Kidney capillary endothelial cell (primary cell): Measurements from ENCODE around the gene SHOX.
"Not testable (repeated sequence)": the region's sequence is repeated elsewhere in the genome, so short reads cannot be mapped to it uniquely, and the experiment has no call there.

Experiments used
- DNase-seq: peaks from one replicate; pipeline ENCODE4 v3.0.0-alpha.2; 2018; ENCODE audit warnings: low spot score

SHOX gene

DNA sequence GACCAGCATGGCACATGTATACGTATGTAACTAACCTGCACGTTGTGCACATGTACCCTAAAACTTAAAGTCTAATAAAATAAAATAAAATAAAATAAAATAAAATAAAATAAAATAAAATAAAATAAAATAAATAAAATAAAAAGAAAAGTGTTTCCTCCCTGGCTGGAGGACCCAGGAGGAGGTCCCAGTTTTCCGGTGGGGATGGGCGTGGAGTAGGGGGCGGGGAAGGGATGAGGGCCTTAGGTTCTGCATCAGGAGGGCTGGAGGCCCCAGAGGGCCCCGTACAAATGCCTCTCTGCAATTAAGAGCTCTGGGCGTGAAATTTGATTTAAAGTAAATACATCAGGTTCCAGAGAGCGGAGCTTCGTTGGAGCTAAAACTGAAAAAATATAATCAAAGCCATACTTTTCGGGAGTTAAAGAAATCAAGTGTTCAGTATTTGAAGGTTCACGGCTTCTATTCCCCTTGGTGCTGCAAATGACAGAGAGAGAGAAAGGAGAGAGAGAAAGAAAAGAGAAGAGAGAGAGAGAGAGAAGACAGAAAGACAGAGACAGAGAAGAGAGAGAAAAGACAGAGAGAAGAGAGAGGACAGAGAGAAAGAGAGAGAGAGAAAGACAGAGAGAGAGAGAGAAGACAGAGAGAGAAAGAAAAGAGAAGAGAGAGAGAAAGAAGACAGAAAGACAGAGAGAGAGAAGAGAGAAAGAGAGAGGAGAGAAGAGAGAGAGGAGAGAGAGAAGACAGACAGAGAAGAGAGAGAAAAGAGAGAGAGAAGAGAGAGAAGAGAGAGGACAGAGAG lies 8.7 kb upstream of the SHOX start:
- DNase-seq: no peak

DNA sequence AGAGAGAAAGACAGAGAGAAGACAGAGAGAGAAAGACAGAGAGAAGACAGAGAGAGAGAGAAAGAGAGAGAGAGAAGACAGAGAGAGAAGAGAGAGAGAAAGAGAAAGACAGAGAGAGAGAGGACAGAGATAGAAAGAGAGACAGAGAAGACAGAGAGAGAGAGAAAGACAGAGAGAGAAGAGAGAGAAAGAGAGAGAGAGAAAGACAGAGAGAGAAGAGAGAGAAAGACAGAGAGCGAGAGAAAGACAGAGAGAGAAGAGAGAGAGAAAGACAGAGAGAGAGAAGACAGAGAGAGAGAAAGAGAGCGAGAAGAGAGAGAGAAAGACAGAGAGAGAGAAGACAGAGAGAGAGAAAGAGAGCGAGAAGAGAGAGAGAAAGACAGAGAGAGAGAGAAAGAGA lies 7.8 kb upstream of the SHOX start:
- DNase-seq: not testable (repeated sequence)

DNA sequence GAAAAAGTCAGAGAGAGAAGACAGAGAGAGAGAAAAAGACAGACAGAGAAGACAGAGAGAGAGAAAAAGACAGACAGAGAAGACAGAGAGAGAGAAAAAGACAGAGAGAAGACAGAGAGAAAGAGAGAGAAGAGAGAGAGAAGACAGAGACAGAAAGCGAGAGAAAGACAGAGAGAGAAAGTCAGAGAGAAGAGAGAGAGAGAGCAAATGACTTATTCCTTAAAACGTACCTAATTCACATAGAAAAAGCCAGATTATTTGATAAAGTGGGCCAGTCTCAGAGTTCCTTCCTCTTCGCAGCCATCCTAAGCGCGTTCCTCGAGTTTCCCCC lies 7.4 kb upstream of the SHOX start:
- no peak for DNase-seq

DNA sequence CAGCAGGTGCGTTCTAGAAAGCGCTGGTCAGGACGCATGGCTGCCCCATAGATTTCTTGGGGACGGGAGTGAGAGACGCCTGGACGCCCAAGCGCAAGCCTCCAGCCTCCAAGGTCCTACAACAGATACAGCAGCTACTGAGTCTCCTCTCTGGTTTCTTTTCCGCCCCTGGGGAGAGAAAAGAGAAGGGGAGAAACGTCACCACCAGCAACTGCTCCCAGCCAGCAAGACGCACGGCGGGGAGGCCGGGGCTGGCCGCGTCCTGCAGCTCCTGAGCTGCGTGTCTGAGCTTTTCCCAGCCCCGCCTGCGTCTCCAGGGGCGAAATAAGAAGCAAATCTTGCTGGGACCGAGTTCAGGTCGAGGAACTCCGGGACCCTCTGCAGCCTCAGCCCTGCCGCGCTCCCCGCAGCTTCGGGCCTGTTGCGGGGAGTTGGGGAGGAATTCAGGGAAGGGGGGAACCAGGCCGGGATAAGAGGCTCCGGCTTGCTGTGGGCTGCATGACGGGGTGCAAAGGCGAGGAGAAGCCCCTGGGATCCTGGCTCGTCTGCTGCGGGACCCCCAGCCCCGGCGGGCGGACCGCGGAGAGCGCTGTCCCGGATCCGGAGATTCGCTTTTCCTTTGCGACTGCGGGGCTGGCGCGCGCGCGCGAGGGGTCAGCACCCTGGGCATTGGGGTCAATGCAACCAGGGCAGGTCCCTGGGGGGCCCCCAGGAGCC lies 6.8 kb upstream of the SHOX start:
- DNase-seq: no peak

DNA sequence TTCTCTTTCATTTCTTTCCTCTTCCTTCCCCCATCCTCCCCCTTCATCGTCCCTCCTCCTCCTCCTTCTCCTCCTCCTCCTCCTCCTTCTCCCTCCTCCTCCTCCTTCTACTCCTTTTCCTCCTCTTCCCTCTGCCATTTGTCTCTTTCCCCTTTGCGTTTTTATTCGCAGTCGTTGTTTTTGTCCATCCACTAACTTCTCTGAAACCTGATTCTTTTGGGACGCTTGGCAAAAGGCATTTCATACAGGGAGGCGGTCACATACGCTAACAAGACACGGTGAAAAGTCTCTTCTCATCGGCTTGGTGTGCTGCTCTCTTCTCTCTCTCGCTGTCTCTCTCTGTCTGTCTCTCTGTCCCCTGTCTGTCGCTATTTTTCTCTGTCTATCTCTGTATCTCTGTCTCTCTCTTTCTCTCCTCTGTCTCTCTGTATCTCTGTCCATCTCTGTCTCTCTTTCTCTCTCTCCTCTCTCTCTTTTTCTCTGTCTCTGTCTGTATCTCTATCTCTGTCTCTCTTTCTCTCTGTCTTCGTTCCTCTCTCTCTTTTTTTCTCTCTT lies 5.4 kb upstream of the SHOX start:
- DNase-seq: no peak

DNA sequence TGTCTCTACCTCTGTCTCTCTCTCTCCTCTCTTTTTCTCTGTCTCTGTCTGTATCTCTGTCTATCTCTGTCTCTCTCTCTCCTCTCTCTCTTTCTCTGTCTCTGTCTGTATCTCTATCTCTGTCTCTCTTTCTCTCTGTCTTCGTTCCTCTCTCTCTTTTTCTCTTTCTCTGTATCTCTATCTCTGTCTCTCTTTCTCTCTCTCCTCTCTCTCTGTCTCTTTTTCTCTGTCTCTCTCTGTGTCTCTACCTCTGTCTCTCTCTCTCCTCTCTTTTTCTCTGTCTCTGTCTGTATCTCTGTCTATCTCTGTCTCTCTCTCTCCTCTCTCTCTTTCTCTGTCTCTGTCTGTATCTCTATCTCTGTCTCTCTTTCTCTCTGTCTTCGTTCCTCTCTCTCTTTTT lies 4.5 kb upstream of the SHOX start:
- not testable (repeated sequence) for DNase-seq

DNA sequence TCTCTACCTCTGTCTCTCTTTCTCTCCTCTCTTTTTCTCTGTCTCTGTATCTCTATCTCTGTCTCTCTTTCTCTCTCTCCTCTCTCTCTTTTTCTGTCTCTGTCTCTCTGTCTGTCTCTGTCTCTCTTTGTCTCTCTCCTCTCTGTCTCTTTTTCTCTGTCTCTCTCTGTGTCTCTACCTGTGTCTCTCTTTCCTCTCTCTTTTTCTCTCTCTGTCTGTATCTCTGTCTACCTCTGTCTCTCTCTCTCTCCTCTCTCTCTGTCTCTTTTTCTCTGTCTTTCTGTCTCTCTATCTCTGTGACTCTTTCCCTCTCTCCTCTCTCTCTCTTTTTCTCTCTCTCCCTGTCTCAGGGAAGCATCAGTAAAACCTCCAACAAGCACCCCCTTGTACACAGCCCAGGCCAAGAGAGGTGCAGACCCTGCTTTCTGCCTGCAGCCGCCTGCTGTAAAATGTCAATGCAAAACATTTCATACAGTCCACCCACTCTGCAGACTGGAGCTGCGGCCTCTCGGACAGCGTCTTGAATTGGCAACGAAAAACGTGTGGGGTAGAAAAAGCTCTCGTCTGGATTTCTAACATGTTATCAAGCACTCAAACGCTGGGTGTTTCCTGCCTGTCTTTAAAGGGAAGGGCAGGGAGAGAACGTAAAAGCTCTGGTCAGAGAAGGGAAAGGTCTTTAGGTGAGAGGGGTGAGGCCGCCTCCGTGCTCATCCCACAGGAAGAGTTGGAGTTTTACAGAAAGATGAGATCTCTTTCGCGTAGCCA lies 3.7 kb upstream of the SHOX start:
- no peak for DNase-seq

DNA sequence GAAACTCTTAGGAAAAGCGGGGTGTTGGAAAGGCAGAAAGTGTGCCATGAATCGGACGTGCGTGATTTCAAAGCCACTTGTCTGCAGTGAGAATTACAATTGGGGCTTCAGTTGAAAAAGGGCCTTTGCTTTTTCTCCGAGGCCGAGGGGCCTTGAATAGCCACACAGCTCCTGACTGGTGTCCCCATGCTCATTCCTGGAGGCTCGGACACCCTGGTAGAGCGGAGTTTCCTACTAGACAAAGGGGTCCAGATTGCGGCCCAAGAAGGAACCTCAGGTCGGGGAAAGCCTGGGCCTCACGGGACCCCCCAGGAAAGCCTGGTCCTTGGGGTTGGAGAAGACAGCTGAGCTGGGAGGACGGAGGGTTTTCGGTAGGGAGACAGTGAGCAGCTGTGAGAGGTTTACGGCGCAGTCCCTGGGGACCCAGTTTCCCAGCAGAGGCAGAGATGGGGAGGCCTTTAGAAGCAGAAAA lies 3.0 kb upstream of the SHOX start:
- DNase-seq: no peak

DNA sequence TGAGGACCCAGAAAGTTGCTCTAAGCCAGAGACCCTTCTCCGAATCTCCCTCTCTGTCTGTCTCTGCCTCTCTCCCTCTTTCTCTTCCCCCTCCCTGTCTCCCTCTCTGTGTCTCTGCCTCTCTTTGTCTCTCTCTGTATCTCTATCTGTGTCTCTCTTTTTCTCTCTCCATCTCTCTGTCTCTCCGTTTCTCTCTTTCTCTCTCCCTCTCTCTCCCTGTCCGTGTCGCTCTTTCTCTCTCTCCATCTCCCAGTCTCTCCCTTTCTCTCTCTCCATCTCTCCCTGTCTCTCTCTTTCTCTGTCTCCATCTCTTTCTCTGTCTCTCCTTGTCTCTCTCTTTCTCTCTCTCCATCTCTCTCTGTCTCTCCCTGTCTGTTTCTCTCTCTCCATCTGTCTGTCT lies 2.6 kb upstream of the SHOX start:
- no peak for DNase-seq

DNA sequence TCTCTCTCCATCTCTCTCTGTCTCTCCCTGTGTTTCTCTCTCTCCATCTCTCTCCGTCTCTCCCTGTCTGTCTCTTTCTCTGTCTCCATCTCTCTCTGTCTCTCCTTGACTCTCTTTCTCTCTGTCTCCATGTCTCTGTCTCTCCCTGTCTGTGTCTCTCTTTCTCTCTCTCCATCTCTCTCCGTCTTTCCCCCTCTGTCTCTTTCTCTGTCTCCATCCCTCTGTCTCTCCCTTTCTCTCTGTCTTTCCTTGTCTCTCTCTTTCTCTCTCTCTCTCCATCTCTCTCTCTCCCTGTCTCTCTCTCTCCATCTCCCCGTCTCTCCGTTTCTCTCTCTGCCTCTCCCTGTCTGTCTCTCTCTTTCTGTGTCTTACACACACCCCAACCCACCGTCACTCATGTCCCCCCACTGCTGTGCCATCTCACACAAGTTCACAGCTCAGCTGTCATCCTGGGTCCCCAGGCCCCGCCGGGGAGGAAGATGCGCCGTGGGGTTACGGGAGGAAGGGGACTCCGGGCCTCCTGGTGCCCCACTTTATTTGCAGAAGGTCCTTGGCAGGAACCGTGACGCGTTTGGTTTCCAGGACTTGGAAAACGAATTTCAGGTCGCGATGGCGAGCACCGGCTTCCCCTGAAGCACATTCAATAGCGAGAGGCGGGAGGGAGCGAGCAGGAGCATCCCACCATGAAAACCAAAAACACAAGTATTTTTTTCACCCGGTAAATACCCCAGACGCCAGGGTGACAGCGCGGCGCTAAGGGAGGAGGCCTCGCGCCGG lies 1.2 kb upstream of the SHOX start:
- no peak for DNase-seq

DNA sequence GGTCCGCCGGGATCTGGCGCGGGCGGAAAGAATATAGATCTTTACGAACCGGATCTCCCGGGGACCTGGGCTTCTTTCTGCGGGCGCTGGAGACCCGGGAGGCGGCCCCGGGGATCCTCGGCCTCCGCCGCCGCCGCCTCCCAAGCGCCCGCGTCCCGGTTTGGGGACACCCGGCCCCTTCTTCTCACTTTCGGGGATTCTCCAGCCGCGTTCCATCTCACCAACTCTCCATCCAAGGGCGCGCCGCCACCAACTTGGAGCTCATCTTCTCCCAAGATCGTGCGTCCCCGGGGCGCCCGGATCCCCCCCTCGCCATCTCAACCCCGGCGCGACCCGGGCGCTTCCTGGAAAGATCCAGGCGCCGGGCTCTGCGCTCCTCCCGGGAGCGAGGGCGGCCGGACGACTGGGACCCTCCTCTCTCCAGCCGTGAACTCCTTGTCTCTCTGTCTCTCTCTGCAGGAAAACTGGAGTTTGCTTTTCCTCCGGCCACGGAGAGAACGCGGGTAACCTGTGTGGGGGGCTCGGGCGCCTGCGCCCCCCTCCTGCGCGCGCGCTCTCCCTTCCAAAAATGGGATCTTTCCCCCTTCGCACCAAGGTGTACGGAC lies 482 bp upstream of the SHOX start:
- DNase-seq: no peak

DNA sequence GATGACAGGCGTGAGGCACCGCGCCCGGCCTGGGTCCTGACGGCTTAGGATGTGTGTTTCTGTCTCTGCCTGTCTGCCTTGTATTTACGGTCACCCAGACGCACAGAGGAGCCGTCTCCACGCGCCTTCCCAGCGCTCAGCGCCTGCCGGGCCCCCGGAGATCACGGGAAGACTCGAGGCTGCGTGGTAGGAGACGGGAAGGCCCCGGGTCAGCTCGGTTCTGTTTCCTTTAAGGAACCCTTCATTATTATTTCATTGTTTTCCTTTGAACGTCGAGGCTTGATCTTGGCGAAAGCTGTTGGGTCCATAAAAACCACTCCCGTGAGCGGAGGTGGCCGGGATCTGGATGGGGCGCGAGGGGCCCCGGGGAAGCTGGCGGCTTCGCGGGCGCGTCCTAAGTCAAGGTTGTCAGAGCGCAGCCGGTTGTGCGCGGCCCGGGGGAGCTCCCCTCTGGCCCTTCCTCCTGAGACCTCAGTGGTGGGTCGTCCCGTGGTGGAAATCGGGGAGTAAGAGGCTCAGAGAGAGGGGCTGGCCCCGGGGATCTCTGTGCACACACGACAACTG lies 1.3 kb downstream of the SHOX start:
- no peak for DNase-seq

DNA sequence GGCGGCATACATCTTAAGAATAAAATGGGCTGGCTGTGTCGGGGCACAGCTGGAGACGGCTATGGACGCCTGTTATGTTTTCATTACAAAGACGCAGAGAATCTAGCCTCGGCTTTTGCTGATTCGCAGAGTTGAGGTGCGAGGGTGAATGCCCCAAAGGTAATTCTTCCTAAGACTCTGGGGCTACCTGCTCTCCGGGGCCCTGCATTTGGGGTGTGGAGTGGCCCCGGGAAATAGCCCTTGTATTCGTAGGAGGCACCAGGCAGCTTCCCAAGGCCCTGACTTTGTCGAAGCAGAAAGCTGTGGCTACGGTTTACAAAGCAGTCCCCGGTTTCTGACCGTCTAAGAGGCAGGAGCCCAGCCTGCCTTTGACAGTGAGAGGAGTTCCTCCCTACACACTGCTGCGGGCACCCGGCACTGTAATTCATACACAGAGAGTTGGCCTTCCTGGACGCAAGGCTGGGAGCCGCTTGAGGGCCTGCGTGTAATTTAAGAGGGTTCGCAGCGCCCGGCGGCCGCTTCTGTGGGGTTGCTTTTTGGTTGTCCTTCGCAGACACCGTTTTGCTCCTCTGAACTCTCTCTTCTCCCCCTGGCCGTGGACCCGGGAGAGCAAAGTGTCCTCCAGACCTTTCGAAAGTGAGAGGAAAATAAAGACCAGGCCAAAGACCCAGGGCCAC lies 1.9 kb downstream of the SHOX start:
- no peak for DNase-seq

DNA sequence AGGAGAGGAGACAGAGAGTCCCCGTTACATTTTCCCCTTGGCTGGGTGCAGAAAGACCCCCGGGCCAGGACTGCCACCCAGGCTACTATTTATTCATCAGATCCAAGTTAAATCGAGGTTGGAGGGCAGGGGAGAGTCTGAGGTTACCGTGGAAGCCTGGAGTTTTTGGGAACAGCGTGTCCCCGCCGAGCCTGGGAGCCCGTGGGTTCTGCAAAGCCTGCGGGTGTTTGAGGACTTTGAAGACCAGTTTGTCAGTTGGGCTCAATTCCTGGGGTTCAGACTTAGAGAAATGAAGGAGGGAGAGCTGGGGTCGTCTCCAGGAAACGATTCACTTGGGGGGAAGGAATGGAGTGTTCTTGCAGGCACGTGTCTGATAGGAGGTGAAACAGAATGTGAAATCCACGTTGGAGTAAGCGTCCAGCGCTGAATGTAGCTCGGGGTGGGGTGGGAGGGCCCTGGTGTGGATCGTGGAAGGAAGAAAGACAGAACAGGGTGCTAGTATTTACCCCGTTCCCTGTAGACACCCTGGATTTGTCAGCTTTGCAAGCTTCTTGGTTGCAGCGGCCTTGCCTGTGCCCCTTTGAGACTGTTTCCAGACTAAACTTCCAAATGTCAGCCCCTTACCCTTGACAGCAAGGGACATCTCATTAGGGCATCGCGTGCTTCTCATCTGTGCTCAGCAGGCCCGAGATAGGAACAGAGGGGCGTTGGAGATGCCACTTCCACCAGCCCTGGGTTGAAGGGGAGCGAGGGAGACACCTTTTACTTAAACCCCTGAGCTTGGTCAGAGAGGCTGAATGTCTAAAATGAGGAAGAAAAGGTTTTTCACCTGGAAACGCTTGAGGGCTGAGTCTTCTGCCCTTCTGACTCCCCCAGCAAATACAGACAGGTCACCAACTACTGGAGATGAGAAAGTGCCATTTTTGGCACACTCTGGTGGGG lies 2.7 kb downstream of the SHOX start:
- DNase-seq: no peak

DNA sequence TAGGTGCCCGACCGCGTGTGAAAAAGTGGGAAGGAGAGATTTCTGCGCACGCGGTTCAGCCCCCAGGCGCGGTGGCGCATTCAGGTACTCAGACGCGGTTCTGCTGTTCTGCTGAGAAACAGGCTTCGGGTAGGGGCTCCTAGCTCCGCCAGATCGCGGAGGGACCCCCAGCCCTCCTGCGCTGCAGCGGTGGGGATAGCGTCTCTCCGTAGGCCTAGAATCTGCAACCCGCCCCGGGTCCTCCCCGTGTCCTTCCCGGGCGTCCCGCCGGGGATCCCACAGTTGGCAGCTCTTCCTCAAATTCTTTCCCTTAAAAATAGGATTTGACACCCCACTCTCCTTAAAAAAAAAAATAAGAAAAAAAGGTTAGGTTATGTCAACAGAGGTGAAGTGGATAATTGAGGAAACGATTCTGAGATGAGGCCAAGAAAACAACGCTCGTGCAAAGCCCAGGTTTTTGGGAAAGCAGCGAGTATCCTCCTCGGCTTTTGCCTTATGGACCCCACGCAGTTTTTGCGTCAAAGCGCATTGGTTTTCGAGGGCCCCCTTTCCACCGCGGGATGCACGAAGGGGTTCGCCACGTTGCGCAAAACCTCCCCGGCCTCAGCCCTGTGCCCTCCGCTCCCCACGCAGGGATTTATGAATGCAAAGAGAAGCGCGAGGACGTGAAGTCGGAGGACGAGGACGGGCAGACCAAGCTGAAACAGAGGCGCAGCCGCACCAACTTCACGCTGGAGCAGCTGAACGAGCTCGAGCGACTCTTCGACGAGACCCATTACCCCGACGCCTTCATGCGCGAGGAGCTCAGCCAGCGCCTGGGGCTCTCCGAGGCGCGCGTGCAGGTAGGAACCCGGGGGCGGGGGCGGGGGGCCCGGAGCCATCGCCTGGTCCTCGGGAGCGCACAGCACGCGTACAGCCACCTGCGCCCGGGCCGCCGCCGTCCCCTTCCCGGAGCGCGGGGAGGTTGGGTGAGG lies 3.7 kb downstream of the SHOX start:
- DNase-seq: no peak

DNA sequence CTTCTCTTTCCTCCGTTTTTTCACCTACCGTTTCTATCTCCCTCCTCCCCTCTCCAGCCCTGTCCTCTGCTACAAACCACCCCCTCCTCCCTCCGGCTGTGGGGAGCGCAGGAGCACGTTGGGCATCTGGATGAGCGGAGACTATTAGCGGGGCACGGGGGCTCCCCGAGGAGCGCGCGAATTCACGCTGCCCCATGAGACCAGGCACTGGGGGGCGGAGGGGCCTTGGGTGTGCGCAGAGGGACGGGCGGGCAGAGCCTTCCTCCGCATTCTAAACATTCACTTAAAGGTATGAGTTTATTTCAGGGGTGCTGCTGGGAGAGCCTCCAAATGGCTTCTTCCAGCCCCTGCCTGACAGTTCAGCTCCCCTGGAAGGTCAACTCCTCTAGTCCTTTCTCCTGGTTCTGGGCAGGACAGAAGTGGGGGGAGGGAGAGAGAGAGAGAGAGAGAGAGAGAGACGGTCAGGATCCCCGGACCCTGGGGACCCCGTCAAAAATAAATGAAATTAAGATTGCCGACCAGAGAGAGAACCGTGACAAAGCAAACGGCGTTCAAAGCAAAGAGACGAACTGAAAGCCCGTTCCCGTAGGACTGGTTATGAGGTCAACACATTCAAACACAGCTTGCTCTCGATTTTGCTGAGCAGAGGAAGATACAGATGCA lies 5.0 kb downstream of the SHOX start:
- no peak for DNase-seq

DNA sequence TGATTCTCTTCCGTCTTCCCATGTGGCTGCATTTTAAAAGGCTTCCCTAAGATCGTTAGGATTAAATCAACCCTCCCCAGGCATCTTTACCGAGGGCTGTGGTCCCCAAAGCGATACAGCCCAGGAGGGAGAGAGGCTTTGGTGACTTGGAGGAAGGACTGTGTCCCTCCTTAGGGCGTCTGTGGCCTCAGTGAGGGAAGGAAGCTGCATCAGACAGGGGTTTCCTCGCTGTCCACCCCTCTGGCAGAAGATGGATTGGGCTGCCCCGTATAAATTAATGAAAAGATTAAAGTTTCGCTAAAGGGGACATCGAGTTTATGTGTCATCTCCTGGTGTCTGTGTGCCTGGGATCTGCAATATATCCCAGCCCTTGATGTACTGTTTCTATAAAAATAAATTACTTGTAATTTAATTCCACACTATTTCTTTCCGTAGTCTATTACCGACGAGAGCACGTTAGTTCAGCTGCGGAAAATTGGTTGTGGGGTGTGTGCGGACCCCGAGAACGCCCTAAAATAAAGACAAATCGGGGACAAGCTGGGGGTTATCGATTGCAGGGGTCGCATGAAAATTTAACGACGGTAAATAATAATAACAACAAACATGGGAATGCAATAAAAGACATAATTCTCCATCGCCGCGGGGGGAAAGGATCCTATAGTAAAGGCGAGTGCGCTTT lies 6.5 kb downstream of the SHOX start:
- no peak for DNase-seq
